ENCODE measurements around the gene CSHL1. TPM values are rescaled to one million over a fixed set of nuclear protein-coding genes. Genes with fewer than 3 reads are reported as not detected.

Gene CSHL1
- total RNA-seq, 1 donor from 2014 or later: not detected

DNA sequence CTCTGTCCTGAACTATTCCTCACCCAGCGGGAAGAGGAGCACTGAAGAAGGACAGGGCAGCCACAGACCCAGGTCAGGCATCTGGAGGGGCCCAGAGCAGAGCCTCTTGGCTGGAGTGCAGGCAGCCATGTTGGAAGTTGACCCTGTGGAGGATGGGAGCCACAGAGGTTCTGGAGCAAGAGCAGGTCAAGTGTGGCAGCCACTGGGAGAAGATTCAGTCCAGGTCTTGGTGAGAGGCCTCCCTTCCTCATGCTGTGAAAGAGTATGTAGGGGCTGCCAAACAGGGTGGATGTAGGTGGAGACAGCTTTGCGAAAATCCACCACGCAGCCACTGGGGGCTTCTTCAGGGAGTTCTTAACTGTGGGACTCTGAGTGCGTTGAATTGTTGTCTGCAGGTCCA is 21.7 kb upstream of the CSHL1 start:
- H3K4me1 Mint-ChIP-seq (ENCODE audit: unreplicated experiment): no peaks in the 10 kb centered on the region
- no peak for DNase-seq (ENCODE audit: extremely low spot score, unreplicated experiment)
- no peaks in the 10 kb centered on the region for H3K9me3 Mint-ChIP-seq
- no peak overlapping the region for H3K4me3 Mint-ChIP-seq
- TF ChIP-seq, protein P1, sequence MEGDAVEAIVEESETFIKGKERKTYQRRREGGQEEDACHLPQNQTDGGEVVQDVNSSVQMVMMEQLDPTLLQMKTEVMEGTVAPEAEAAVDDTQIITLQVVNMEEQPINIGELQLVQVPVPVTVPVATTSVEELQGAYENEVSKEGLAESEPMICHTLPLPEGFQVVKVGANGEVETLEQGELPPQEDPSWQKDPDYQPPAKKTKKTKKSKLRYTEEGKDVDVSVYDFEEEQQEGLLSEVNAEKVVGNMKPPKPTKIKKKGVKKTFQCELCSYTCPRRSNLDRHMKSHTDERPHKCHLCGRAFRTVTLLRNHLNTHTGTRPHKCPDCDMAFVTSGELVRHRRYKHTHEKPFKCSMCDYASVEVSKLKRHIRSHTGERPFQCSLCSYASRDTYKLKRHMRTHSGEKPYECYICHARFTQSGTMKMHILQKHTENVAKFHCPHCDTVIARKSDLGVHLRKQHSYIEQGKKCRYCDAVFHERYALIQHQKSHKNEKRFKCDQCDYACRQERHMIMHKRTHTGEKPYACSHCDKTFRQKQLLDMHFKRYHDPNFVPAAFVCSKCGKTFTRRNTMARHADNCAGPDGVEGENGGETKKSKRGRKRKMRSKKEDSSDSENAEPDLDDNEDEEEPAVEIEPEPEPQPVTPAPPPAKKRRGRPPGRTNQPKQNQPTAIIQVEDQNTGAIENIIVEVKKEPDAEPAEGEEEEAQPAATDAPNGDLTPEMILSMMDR (conservative IDR thresholded peaks at IDR 0.05): no peak
- no peaks in the 10 kb centered on the region for H3K27me3 Mint-ChIP-seq
- no peak overlapping the region for H3K27ac Mint-ChIP-seq
- H3K36me3 Mint-ChIP-seq: no peaks in the 10 kb centered on the region

DNA sequence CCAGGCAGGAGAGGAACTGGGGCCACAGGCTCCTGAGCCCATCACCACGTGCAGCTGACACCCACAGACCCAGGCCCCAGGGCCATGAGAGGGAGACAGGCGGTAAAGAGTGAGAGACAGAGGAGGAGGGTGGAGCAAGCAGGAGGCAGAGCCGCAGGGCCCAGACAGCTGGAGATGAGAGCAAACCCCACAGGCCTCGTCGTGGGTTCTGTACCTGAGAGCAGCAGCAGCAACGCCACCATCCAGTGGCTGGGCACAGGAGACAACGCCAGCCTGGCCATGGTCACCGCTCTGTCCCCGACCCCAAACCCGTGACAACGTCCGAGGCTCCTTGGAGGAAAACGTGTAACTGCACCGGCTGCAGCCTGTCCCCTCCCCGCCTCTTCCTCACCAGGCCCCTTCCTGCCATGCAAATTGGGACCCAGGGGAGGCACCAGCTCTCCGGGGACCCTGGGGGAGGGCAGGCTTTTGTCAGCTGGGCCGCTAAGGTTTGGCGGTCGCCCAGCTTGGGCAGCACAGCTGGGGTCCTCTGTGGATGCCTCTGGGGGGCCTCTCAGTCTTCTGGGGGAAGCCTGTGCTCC is 21.0 kb upstream of the CSHL1 start, which contains the start of gene CD79B:
Gene CD79B (minus strand): TSS at position 351 of the 581 bp plus-strand sequence. CDS start 70 bp downstream, at position 281.
- TF ChIP-seq, protein P1 (conservative IDR thresholded peaks at IDR 0.05): no peak
- Mint-ChIP-seq H3K4me1 (ENCODE audit: unreplicated experiment) (no peaks in the 10 kb centered on the region), H3K27ac (no peak within 1 kb of the TSS), H3K9me3 (no peaks in the 10 kb centered on the region), H3K4me3 (no peak within 1 kb of the TSS), H3K27me3 (no peaks in the 10 kb centered on the region), H3K36me3 (no peaks in the 10 kb centered on the region)
- DNase-seq (ENCODE audit: extremely low spot score, unreplicated experiment): no peak

DNA sequence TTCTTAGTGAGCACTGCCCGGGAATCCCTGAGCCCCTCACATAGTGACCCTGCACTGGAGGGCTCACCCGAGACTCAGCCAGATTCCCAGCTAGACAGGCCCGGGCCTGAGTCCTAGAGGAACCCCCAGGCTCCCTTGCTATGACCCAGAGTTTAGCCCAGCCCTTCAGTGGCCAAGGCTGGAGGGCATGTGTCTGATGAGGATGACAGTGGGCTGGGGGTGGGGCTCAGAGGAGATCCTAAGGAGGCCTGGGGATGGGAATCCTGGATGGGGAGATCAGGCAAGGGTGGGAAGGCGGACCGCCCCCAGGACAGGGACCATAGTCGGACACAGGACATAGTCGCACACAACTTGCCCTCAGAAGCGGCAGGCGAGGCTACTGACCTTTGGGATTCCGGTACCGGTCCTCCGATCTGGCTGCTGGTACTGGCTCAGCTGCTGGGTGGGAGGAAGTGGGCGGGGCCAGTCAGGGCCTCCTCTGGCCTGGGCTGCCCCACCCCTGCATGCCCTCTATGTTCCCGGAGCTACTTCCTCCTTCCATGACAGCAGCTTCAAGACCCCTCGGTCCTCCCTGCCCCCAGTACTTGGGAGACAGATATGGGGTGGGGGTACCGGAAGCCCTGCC is 20.0 kb upstream of the CSHL1 start:
- H3K4me1 Mint-ChIP-seq (ENCODE audit: unreplicated experiment): no peaks in the 10 kb centered on the region
- H3K36me3 Mint-ChIP-seq: no peaks in the 10 kb centered on the region
- no peak for DNase-seq (ENCODE audit: extremely low spot score, unreplicated experiment)
- no peak overlapping the region for H3K4me3 Mint-ChIP-seq
- no peaks in the 10 kb centered on the region for H3K27me3 Mint-ChIP-seq
- no peaks in the 10 kb centered on the region for H3K9me3 Mint-ChIP-seq
- H3K27ac Mint-ChIP-seq: no peak overlapping the region
- TF ChIP-seq, protein P1 (conservative IDR thresholded peaks at IDR 0.05): no peak

DNA sequence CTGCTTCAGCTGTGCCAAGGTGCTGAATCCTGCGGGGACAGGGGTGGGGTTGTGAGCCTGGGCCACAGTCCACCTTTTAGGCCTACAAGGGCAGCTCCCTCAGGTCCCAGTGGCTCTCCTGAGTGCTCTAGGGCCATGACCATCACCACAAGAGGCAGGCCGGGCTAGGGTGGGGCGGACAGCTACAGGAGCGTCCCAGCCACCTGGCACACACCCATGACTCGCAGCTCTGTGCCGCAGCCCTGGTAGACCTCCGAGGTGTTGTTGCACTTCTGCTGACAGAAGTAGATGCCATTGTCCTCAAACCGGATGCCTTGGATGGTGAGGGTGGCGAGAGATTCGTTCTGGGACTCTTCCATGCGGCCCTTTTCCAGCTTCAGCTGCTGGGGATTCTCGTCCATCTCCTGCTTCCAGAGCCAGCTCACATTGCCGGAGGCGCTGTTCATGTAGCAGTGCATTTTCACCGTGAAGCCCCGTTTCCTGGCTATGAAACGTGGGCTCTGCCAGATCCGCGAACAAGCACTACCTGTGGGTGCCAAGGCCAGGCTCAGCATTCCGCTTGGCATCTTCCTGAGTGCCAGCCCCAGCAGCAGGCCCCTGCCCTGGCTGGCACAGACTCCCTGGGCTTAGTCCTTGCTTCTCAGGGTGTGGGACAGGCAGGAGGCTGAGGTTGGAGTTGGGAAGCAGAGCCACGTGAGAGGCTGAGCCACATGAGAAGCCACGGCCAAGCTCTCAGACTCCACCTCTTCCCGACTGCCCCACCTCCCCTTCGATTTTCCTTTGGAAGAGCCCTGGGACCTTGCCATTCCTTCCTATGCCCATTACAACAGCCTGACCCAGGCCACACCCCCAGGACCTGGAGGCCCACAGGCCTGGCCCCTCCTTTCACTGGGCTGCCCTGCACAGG is 19.1 kb upstream of the CSHL1 start:
- no peak for DNase-seq (ENCODE audit: extremely low spot score, unreplicated experiment)
- Mint-ChIP-seq H3K27me3 (no peaks in the 10 kb centered on the region), H3K27ac (no peak overlapping the region), H3K4me1 (ENCODE audit: unreplicated experiment) (no peaks in the 10 kb centered on the region), H3K4me3 (no peak overlapping the region), H3K36me3 (no peaks in the 10 kb centered on the region), H3K9me3 (no peaks in the 10 kb centered on the region)
- TF ChIP-seq, protein P1 (conservative IDR thresholded peaks at IDR 0.05): no peak

DNA sequence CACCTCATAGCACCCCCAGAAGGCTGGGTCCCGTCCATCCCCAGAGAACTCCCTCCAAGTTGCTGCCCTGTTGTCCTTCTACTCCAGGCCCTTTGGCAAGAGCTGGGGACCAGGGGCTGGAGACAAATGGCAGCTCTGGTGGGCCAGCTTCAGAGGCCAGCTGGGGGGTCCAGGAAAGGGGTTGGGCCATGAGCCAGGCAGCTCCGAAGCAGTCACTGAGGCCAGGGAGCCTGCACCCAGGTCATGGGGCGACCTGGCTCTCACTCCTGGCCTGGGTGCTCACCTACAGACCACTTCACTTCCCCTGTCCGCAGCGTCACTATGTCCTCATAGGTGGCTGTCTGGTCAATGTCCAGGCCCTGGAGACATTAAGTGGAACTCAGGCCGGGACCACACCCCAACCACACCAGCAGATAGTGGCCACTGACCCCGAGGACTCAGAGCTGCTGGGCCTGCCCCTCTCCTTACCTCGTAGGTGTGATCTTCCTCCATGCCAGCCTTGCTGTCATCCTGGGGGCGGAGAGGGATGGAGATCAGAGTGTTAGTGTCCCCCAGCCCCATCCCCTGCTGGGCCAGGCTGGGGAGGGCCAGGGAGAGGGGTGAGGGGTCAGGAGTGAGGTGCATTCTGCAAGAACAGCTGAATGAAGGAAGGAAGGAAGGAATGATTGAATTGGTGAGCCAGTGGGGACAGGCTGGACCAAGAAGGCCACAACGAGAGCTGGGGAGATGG is 18.1 kb upstream of the CSHL1 start:
- no peak for DNase-seq (ENCODE audit: extremely low spot score, unreplicated experiment)
- H3K27me3 Mint-ChIP-seq: no peaks in the 10 kb centered on the region
- H3K4me3 Mint-ChIP-seq: no peak overlapping the region
- H3K9me3 Mint-ChIP-seq: no peaks in the 10 kb centered on the region
- H3K27ac Mint-ChIP-seq: no peak overlapping the region
- H3K36me3 Mint-ChIP-seq: no peaks in the 10 kb centered on the region
- no peaks in the 10 kb centered on the region for H3K4me1 Mint-ChIP-seq (ENCODE audit: unreplicated experiment)
- TF ChIP-seq, protein P1 (conservative IDR thresholded peaks at IDR 0.05): no peak

Data from type B pancreatic cell (in vitro differentiated cells).